Right lobe of liver (tissue), 6 donors: ENCODE results near the gene CARMIL1. TPM values are rescaled to one million over a fixed set of nuclear protein-coding genes. Genes with fewer than 3 reads are reported as not detected.
A peak's percentile ranks its signal among the peaks of the same experiment; 100 is the strongest.

ENCODE experiments used
- ATAC-seq, 4 donors: fragments of 200-7000 bp; cut with Tn5 transposase; one replicate each; pipeline ENCODE4 v1.9.1; 2020; ENCODE audit warnings: mild to moderate bottlenecking in 4 of 4, moderate library complexity in 4 of 4
- DNase-seq, 3 donors: peaks; one replicate each; pipeline ENCODE4 v3.0.0-alpha.2; 2020
- H3K27ac ChIP-seq, 3 donors: fragments of 200-600 bp; one replicate each; pipeline ENCODE4 v1.8.0; 2022
- H3K27me3 ChIP-seq, 2 donors: fragments of 200-600 bp; one replicate each; pipeline ENCODE4 v1.8.0; 2022
- H3K36me3 ChIP-seq, 4 donors: fragments of 200-600 bp; sonication (generic) in 1 of 4; one replicate each; pipeline versions ENCODE4 v1.5.1 to v1.8.0; 2017 to 2022; ENCODE audit warnings: control low read depth in 1 of 4
- H3K4me1 ChIP-seq, 4 donors: fragments of 200-600 bp; sonication (generic) in 1 of 4; one replicate each; pipeline versions ENCODE4 v1.5.1 to v1.8.0; 2017 to 2022; ENCODE audit warnings: control low read depth in 1 of 4
- H3K4me3 ChIP-seq, 3 donors: fragments of 200-600 bp; one replicate each; pipeline ENCODE4 v1.8.0; 2022
- H3K9me3 ChIP-seq, 4 donors: fragments of 200-600 bp; sonication (generic) in 1 of 4; one replicate each; pipeline versions ENCODE4 v1.5.1 to v1.8.0; 2017 to 2022; ENCODE audit warnings: control low read depth in 1 of 4
- CTCF ChIP-seq, 4 donors: fragments of 200-600 bp in 3 of 4; fragments of 450-650 bp in 1 of 4; IDR thresholded peaks; one replicate each; pipeline versions ENCODE4 v1.5.1 to v1.8.0; 2016 to 2022; ENCODE audit warnings: antibody characterized with exemption in 4 of 4, mild to moderate bottlenecking in 2 of 4
- POLR2A ChIP-seq: fragments of 450-650 bp; IDR thresholded peaks from one replicate; pipeline ENCODE4 v1.6.1; 2017; ENCODE audit warnings: antibody characterized with exemption, mild to moderate bottlenecking
- WGBS: methylation state at CpG from one replicate; pipeline ENCODE4 v1.1.6; 2018; ENCODE audit warnings: low coverage, low lambda C conversion rate; ENCODE audit not compliant: insufficient coverage; ENCODE audit errors: missing lambda C conversion rate; 5-methylcytosine and 5-hydroxymethylcytosine counted together
- intact Hi-C, 2 donors: fragments of 100-400 bp; cut with DNase I; formaldehyde crosslinking; loops; one replicate each; pipeline versions ENCODE4 v1.11.2 to v1.14.1; 2022
- total RNA-seq, 6 experiments: library from RNA; depleted of rRNA in 2 of 6; stranded (reverse); fragments of >200 nt in 2 of 6; fragmentation: NEBNext Ultra II Directional in 3 of 6; extraction: Animal tissue kit (Norgen Biotek cat#: 25700) in 3 of 6; gene quantifications; one replicate each; pipeline versions ENCODE4 v1.1.0 to v1.2.4, GENCODE V29; 2016 to 2023
- donor health status: DM: no; HTN: yes; CAD: no.
- donor health status: DM: no; HTN: no; CAD: no.
- donor health status: DM: no; HTN: no; CAD: no.
- donor health status: DM: no; HTN: yes; CAD: no.
- donor health status: DM: no; HTN: yes; CAD: no.

The CARMIL1 gene
- total RNA-seq, 6 experiments from 2014 or later: 3.3 to 8.6 (median 4.6) TPM

- ATAC-seq: peak in 1 of 4 donors; percentile 20
- TF ChIP-seq POLR2A (no peak), CTCF (IDR thresholded peaks at IDR 0.05) (no peak)
- H3K9me3 ChIP-seq: no peaks in the 10 kb centered on the region
- intact Hi-C loops: no loop called here
- 36% methylated on average over 4 of the region's 6 CpGs for WGBS
- H3K27me3 ChIP-seq: no peaks in the 10 kb centered on the region
- H3K27ac ChIP-seq: no peak overlapping the region
- H3K4me1 ChIP-seq: peaks cover 0 to 10% (median 0%) of the 10 kb centered on the region in 4 donors
- H3K4me3 ChIP-seq: no peak overlapping the region
- H3K36me3 ChIP-seq: no peaks in the 10 kb centered on the region
- DNase-seq: no peak
Measured at GRCh38 chr6:25302677-25303128, 23.5 kb downstream of the CARMIL1 start.

- ATAC-seq: no peak
Measured at GRCh38 chr6:25303254-25303653, 24.1 kb downstream of the CARMIL1 start.

GRCh38 chr6:25306379-25306778 is 27.2 kb downstream of the CARMIL1 start:
- WGBS: 100% methylated on average over 1 of the region's 2 CpGs
- H3K4me1 ChIP-seq: peaks cover 0 to 10% (median 0%) of the 10 kb centered on the region in 4 donors
- no peak for ATAC-seq
- H3K9me3 ChIP-seq: no peaks in the 10 kb centered on the region
- H3K36me3 ChIP-seq: no peaks in the 10 kb centered on the region
- H3K27me3 ChIP-seq: no peaks in the 10 kb centered on the region
- intact Hi-C loops: no loop called here
- no peak for DNase-seq
- TF ChIP-seq POLR2A: no peak
- no peak for TF ChIP-seq CTCF (IDR thresholded peaks at IDR 0.05)
- no peak overlapping the region for H3K27ac ChIP-seq
- H3K4me3 ChIP-seq: no peak overlapping the region

More at GRCh38 chr6:25303254-25303653, 24.1 kb downstream of the CARMIL1 start:
- no peak for DNase-seq
- no peaks in the 10 kb centered on the region for H3K9me3 ChIP-seq
- H3K4me3 ChIP-seq: no peak overlapping the region
- intact Hi-C loops: no loop called here
- TF ChIP-seq POLR2A: no peak
- TF ChIP-seq CTCF (IDR thresholded peaks at IDR 0.05): no peak
- H3K36me3 ChIP-seq: no peaks in the 10 kb centered on the region
- no peak overlapping the region for H3K27ac ChIP-seq
- peaks cover 0 to 10% (median 0%) of the 10 kb centered on the region in 4 donors for H3K4me1 ChIP-seq
- no peaks in the 10 kb centered on the region for H3K27me3 ChIP-seq
- 95% methylated on average over 1 of the region's 1 CpG for WGBS

GRCh38 chr6:25307805-25308494 is 28.8 kb downstream of the CARMIL1 start:
- 83% methylated on average over 4 of the region's 4 CpGs for WGBS
- H3K9me3 ChIP-seq: no peaks in the 10 kb centered on the region
- H3K4me3 ChIP-seq: no peak overlapping the region
- no peaks in the 10 kb centered on the region for H3K36me3 ChIP-seq
- H3K27ac ChIP-seq: no peak overlapping the region
- H3K27me3 ChIP-seq: no peaks in the 10 kb centered on the region
- ATAC-seq (no peak), DNase-seq (no peak)
- intact Hi-C loops: no loop called here
- peaks cover 0 to 10% (median 0%) of the 10 kb centered on the region in 4 donors for H3K4me1 ChIP-seq
- no peak for TF ChIP-seq CTCF (IDR thresholded peaks at IDR 0.05)
- no peak for TF ChIP-seq POLR2A
